GM18505 (cell line): Measurements from ENCODE around the gene C22orf23.
"Not testable (repeated sequence)": the region's sequence is repeated elsewhere in the genome, so short reads cannot be mapped to it uniquely, and the experiment has no call there.

ENCODE experiments used
- ATAC-seq: cut with Tn5 transposase; IDR thresholded peaks from one replicate; pipeline ENCODE4 v1.9.1; 2021; ENCODE audit not compliant: unreplicated experiment
- POLR2A ChIP-seq: IDR thresholded peaks from 4 replicates; pipeline ENCODE4 v1.6.1; 2011; ENCODE audit warnings: borderline replicate concordance; ENCODE audit not compliant: insufficient read depth, insufficient read length; ENCODE audit errors: extremely low read depth

C22orf23 gene

DNA sequence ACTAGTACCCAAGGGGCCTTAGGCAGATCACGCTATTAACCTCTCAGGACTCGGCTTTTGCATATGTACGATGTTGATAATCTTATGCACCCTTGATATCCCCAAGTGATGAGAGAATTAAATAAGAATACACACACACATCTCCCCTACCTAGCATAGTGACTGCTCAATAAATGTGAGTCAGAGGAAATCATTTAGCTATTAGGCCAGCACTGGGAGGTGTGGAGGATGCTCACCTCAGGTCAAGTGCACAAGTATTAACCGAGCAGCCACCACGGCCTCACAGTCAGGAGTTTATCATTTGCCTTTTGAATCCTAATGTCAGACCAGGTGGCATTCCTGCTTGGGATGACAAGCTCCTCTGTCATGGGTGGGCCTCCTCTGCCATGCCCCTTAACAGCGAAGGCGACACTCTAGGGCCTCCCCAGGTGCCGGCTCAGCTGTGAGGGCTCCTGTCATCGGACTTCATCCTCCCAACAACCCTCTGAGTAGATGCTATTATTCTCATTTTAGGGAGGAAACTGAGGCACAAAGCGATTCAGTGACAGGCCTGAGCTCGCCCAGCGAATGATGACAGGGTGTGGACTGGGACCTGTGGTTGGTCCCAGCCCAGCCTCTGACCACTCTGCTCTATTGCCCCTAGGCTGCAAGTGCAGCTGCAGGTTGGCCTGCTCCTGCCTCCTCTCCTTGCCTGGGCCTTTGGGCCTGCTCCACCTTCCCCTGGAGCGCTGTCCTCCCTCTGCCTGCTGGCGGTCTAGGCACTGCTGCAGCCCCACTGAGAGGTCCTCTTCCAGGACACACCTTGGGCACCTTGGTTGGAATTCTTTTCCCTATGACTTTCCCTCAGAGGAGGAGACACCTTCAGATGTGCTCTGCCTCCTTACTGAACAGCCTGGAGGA lies 36.0 kb upstream of the C22orf23 start:
- no peak for TF ChIP-seq POLR2A
- no peak for ATAC-seq

DNA sequence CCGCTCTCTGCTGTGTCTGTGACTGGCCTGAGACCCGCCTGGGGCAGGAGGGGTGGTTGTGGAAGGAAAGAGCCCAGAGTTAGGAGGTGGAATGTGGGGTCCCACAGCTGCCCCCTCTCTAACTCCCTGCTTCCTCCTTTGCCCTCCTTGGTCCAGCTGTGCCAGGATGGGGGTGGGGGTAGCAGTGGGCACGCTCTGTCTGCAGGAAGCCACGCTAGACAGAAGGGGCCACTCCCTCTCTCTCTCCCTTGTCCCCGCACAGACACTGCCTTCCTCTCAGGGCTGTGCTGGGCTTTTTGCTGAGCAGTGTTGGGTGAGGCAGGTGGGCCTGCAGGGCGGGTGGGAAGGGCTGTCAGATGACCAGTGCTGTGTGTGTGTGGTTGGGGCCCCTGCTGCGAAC lies 33.0 kb upstream of the C22orf23 start:
- TF ChIP-seq POLR2A: no peak
- no peak for ATAC-seq

DNA sequence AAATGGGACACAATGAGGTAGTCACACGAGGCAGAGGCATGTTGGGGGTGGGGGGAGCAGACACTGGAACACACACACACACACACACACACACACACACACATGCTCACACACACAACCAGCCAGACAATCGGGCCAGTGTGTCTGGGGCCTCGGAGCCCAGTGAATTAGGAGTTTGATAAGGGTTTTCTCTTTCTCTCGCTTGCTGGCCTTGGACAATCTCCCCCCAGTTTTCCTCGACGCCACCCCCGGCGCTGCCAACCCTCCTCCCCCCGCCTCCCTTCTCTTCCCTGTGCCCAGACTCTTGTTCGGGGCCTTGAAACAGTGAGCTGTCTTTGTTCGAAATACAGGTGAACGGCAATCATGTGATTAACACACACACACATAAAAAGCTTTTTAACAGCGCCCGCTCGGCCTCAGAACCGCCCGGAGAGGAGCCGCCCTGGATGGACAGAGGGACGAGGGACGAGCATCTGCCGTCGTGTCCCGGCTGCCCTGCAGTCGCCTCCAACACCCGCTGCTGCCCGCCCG lies 32.4 kb upstream of the C22orf23 start:
- TF ChIP-seq POLR2A: no peak
- no peak for ATAC-seq

DNA sequence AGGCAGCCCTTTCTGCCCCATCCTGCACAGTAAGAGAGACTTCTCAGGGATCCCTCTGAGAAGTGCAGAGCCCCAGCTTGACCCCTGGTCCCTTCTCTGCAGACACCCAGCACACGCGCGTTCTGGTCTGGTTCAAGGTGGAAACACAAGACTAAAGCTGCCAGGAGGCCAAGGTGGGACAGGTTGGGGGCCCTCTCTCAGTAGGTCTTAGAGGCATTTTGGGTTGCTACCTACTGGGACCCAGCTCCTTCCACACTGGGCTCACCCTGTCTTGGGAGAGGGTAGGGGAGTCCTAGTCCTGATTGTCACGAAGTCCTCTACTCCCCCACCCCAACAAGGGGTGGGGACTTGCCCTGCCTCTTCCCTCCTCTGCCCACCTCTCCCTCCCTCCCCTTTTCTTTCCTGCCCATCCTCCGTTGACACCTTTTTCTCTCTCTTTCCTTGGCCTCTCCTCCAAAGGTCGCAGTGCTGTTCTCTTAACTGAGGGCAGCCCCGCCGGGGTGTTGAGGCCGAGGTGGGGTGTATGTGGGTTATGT lies 31.7 kb upstream of the C22orf23 start:
- no peak for ATAC-seq
- no peak for TF ChIP-seq POLR2A

DNA sequence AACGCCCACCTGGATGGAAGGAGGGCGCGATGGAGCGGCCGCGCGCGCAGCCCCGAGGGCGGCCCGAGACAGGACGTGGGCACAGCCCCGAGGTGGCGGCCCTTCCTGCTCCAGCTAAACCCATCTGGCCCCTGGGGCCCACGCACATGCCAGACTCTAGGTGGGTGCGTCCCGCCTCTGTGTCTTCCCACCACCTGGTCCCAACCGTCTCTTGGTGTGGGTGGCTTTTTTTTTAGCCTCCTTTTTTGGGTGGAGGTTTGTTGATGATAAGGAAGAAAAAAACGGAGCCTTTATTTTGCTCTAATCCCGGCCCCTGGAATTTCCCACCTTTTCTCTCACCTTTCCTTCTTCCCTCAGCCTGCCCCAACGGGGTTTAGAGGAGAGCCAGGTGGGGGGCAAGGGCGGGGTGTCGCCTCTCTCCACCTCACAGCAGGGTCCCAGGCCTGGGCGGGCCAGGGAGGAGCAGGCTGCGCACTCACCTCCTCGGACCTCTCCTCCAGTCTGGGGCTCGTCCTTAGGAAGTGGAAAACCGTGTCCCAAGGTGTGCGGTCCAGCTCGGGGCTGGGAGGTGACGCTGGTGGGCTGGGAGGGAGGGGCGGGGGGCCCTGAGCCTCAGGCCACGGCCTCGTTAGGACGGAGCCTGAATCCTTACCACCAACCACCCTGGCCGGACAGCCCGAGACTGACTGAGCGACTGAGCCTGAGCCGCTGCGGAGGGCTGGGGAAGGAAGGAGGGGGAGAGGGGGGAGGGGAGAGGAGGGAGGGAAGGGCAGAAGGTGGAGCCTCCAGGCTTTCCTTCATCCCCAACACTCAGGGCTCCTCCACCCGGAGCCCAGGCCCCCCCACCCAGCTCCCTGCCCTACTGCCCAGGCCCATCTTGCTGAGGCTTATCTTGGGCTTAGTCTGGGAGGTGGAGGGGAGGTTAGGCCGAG lies 30.7 kb upstream of the C22orf23 start, which contains the start of gene SOX10:
Gene SOX10 (minus strand): TSS at position 696 of the 932 bp plus-strand sequence. CDS start 771 bp downstream, outside the sequence.
- TF ChIP-seq POLR2A: no peak
- no peak for ATAC-seq

DNA sequence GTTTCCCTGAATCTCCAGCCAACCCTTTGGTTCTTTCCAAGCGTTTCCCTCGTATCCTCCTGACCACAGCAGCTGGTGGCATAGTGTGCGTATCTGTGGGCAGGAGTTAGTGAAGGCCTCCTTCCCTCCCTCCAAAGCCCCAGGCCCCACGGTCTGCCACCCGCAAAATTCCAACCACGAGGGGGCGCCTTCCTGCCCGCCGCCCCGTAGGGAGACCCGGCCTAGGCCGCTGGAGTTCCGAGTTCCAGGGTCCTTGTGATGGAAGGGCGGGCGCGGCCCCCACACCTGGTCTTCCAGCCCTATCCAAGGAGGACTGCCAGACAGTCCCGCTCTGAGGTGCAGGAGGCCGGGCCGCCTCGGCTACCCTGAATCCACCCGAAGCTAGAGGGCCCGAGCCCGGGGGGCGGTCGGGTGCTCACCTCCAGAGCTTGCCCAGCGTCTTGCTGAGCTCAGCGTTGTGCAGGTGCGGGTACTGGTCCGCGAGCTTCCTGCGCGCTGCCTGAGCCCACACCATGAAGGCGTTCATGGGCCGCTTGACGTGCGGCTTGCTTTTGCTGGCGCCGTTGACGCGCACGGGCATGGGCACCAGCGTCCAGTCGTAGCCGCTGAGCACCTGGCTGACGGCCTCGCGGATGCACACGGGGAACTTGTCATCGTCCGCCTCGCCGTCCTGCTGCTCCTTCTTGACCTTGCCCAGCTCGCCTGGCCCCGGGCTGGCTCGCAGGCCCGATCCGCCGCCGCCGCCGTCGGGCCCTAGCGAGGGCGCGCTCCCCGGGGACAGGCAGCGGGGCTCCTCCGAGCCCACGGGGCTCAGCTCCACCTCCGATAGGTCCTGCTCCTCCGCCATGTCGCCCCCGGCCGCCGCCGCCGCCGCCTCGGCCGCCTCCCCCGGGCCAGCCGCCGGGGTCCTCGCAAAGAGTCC lies 29.8 kb upstream of the C22orf23 start:
- TF ChIP-seq POLR2A: no peak
- ATAC-seq: no peak

DNA sequence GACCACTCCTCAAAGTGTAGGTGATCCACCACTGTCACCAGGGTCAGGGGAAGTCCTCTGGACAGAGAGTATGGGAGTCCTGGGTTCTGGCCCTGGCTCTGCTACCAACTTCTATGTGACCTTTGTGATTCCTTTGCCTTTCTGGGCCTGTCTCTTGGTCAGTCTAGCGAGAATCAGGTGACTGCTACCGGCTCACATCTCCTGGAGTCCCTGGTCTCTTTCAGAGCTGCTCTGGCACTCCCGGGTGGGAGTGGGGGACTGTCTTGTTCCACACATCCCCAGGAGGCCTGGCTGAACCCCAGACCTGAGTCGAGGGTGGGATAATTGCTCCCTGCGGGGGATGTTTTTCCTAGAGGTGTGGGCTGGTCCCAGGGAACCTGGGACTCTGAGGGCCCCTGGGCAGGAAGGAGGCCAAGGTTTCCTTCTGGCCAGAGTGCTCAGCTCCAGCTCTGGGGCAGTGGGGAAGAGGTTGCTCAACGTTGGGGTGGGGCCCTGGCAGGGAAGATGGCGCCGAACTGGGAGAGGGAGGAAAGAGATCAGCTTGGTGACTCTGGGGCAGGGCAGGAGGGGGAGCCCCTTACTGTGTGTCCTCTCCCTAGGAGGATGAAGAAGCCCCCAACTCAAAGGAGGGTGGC lies 28.9 kb upstream of the C22orf23 start:
- no peak for TF ChIP-seq POLR2A
- no peak for ATAC-seq

DNA sequence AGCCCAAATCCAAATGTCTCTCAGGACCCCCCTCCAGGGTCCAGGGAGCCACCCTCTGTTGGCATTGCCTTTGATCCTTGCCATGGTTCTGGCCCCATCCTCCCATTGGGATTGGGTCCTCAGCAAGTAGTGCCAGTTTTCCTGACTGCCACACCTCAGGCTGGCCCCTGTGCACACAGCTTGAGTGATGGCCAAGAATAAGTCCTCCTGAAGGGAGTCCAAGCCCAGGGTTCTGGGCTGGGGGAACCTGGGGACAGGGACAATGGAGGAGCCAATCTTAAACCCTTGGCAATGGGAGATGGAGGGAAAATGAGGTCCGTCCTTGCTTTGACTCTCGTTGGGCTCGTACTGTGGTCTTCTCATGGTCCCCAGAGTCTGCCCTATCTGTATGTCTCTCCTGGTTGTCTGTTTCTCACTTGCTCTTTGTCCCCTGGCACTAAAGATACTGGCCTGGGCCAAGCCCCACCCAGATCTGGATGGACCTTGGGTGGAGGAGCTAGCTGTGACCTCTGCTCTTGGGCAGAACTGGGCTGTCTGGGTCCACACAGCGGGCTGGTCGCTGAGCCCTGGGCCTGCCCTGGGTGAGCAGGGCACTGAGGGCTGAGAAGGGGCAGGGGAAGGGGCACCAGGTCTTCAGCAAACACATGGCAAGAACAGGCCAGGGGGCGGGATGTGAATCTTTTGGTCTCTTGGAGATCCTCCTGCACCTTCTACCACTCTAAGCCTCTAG lies 28.0 kb upstream of the C22orf23 start:
- no peak for ATAC-seq
- TF ChIP-seq POLR2A: no peak

DNA sequence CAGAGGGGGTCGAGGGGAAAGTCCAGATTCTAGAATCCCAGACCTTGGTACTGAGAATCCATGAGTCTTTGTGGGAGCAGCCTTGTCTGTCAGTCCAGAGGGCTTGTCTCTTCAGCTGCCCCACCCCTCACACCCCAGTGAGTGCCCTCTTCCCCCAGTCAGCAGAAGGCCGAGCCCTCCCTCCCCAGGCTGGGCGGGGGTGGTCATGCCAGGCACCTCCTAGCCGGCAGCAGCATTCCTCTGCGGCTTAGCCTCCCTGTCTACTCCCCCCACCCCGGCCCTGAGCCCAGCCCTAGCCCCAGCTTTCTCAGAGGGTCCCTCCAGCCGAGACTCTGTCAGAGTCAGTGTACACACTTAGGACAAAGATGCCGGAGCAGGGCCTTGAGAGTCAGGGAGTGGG lies 26.4 kb upstream of the C22orf23 start:
- ATAC-seq: no peak
- no peak for TF ChIP-seq POLR2A

DNA sequence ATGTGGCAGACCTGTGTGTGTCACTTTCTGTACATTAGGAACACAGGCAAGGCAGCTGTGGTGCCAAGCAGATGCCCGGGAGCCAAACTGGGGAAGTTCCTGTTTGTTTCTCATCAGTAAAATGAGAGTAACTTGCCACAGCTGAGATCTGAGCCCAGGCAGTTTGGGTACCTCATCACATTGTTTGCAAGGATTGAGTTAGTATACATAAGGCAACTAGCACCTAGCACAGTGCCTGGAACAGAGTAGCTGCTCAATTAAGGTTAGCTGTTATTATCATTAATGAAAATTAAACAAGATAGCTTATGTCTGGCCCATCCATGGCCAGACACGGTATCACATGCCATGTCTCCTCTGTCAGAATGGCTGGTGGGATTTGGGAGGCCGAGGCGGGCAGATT lies 23.1 kb upstream of the C22orf23 start:
- no peak for TF ChIP-seq POLR2A
- ATAC-seq: no peak

DNA sequence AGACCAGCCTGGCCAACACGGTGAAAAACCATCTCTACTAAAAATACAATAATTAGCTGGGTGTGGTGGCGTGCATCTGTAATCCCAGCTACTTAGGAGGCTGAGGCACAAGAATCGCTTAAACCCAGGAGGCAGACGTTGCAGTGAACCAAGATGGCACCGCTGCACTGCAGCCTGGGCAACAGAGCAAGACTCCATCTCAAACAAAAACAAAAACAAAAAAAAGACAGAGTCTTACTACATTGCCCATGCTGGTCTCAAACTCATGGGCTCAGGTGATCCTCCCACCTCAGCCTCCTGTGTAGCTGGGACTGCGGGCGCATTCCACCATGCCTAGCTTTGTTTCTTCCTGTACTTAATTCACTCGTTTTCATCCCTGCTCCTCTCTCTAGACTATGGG lies 22.6 kb upstream of the C22orf23 start:
- ATAC-seq: not testable (repeated sequence)

DNA sequence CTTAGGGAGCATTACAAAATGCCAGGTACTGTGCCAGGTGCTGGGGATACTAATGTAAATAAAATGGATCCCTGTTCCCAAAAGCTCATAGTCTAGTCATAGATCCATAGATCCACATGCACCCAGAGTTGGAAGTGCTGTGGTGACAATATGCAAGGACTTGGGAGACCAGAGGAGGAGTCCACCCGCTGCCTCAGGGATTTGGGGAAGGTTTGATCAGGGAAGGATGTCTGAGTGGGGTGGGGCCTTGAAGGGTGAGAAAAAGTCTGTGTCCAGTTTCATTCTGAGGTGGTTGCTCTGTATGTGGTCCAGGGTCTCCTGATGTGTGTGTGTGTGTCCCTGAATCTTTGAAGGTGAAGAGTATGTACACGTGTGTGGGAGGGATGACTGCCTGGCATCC lies 21.8 kb upstream of the C22orf23 start:
- no peak for ATAC-seq
- TF ChIP-seq POLR2A: no peak
